Measurements from ENCODE around the gene EGR2. TPM values are rescaled to one million over a fixed set of nuclear protein-coding genes. Genes with fewer than 3 reads are reported as not detected.

The EGR2 gene
- total RNA-seq, 1 experiment from 2014 or later: 0.92 TPM

- H3K9me3 Mint-ChIP-seq: no peaks in the 10 kb centered on the region
- ATAC-seq: no peak
- peak; percentile 90 for TF ChIP-seq SMAD4 (CRISPR knock-in tag; IDR thresholded peaks at IDR 0.05)
- TF ChIP-seq, protein P1, sequence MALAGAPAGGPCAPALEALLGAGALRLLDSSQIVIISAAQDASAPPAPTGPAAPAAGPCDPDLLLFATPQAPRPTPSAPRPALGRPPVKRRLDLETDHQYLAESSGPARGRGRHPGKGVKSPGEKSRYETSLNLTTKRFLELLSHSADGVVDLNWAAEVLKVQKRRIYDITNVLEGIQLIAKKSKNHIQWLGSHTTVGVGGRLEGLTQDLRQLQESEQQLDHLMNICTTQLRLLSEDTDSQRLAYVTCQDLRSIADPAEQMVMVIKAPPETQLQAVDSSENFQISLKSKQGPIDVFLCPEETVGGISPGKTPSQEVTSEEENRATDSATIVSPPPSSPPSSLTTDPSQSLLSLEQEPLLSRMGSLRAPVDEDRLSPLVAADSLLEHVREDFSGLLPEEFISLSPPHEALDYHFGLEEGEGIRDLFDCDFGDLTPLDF (CRISPR knock-in tag; IDR thresholded peaks at IDR 0.05): peak; percentile 94
- TF ChIP-seq, protein P2, sequence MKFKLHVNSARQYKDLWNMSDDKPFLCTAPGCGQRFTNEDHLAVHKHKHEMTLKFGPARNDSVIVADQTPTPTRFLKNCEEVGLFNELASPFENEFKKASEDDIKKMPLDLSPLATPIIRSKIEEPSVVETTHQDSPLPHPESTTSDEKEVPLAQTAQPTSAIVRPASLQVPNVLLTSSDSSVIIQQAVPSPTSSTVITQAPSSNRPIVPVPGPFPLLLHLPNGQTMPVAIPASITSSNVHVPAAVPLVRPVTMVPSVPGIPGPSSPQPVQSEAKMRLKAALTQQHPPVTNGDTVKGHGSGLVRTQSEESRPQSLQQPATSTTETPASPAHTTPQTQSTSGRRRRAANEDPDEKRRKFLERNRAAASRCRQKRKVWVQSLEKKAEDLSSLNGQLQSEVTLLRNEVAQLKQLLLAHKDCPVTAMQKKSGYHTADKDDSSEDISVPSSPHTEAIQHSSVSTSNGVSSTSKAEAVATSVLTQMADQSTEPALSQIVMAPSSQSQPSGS (CRISPR knock-in tag; IDR thresholded peaks at IDR 0.05; ENCODE audit: borderline replicate concordance, low read depth): peak; percentile 65; the same call in 1 of the 2 replicates
- no peak for TF ChIP-seq OVOL2 (CRISPR knock-in tag; IDR thresholded peaks at IDR 0.05; ENCODE audit: borderline replicate concordance)
- no peak for TF ChIP-seq STAT6 (CRISPR knock-in tag; conservative IDR thresholded peaks at IDR 0.05; ENCODE audit: low read depth)
- peak; percentile 97 for TF ChIP-seq ATF1 (CRISPR knock-in tag; IDR thresholded peaks at IDR 0.05)
- TF ChIP-seq GRHL2 (CRISPR knock-in tag; IDR thresholded peaks at IDR 0.05; ENCODE audit: insufficient replicate concordance, severe bottlenecking): no peak
- TF ChIP-seq ZNF423 (CRISPR knock-in tag; IDR thresholded peaks at IDR 0.05): peak; percentile 37; the same call in 1 of the 2 replicates
- peak; percentile 96; the same call in 1 of the 2 replicates for TF ChIP-seq ZNF232 (CRISPR knock-in tag; IDR thresholded peaks at IDR 0.05)
- TF ChIP-seq ZBTB21 (CRISPR knock-in tag; IDR thresholded peaks at IDR 0.05; ENCODE audit: borderline replicate concordance): peak; percentile 75; the same call in 1 of the 2 replicates
- TF ChIP-seq TP53 (CRISPR knock-in tag; IDR thresholded peaks at IDR 0.05): peak; percentile 99
- peak; percentile 98 for TF ChIP-seq ETV6 (CRISPR knock-in tag; IDR thresholded peaks at IDR 0.05)
- TF ChIP-seq PRRX2 (CRISPR knock-in tag; IDR thresholded peaks at IDR 0.05): no peak
- TF ChIP-seq RELA (CRISPR knock-in tag; IDR thresholded peaks at IDR 0.05; ENCODE audit: borderline replicate concordance): peak; percentile 96
- TF ChIP-seq, protein P3, sequence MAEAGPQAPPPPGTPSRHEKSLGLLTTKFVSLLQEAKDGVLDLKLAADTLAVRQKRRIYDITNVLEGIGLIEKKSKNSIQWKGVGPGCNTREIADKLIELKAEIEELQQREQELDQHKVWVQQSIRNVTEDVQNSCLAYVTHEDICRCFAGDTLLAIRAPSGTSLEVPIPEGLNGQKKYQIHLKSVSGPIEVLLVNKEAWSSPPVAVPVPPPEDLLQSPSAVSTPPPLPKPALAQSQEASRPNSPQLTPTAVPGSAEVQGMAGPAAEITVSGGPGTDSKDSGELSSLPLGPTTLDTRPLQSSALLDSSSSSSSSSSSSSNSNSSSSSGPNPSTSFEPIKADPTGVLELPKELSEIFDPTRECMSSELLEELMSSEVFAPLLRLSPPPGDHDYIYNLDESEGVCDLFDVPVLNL (CRISPR knock-in tag; IDR thresholded peaks at IDR 0.05; ENCODE audit: borderline replicate concordance, low read depth): peak; percentile 79; the same call in 1 of the 2 replicates
- TF ChIP-seq ARID4B (CRISPR knock-in tag; IDR thresholded peaks at IDR 0.05; ENCODE audit: borderline replicate concordance): peak; percentile 99
- TF ChIP-seq JUN (CRISPR knock-in tag; IDR thresholded peaks at IDR 0.05): peak; percentile 98
- peak; percentile 94 for TF ChIP-seq TEAD4 (CRISPR knock-in tag; IDR thresholded peaks at IDR 0.05)
- no peak for TF ChIP-seq RORB (CRISPR knock-in tag; IDR thresholded peaks at IDR 0.05)
- TF ChIP-seq, protein P4, sequence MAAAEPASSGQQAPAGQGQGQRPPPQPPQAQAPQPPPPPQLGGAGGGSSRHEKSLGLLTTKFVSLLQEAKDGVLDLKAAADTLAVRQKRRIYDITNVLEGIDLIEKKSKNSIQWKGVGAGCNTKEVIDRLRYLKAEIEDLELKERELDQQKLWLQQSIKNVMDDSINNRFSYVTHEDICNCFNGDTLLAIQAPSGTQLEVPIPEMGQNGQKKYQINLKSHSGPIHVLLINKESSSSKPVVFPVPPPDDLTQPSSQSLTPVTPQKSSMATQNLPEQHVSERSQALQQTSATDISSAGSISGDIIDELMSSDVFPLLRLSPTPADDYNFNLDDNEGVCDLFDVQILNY (CRISPR knock-in tag; IDR thresholded peaks at IDR 0.05): peak; percentile 96
- TF ChIP-seq, protein P5, sequence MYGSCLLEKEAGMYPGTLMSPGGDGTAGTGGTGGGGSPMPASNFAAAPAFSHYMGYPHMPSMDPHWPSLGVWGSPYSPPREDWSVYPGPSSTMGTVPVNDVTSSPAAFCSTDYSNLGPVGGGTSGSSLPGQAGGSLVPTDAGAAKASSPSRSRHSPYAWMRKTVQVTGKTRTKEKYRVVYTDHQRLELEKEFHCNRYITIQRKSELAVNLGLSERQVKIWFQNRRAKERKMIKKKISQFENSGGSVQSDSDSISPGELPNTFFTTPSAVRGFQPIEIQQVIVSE (CRISPR knock-in tag; IDR thresholded peaks at IDR 0.05; ENCODE audit: borderline replicate concordance): no peak
These were observed 2.4 kb upstream of the EGR2 start for GRCh38 chr10:62818426-62819011.

More at GRCh38 chr10:62818426-62819011, 2.4 kb upstream of the EGR2 start:
- peak; percentile 73 for DNase-seq (ENCODE audit: low spot score)
- peaks cover 30% of the 10 kb centered on the region for H3K4me1 Mint-ChIP-seq
- no peak overlapping the region for H3K27ac Mint-ChIP-seq
- H3K27me3 Mint-ChIP-seq (ENCODE audit: low read depth): peaks cover 79% of the 10 kb centered on the region
- H3K36me3 Mint-ChIP-seq: no peaks in the 10 kb centered on the region
- POLR2A ChIA-PET: interaction anchor here (0.7 to 1.3 kb wide), 3 partner anchors 14 to 211 kb away, joined by 3 to 4 read pairs (median 3); partner anchors contain the start of gene ADO
- CTCF ChIA-PET: interaction anchor here (0.5 to 5.9 kb wide), 25 partner anchors 10 to 339 kb away, joined by 3 to 99 read pairs (median 4); partner anchors contain the start of genes ADO and NRBF2
- peak overlapping the region; percentile 65 for H3K4me3 Mint-ChIP-seq
